HCT116 (cell line): ENCODE data around the gene S100A1. TPM values are rescaled to one million over a fixed set of nuclear protein-coding genes. Genes with fewer than 3 reads are reported as not detected.

Source experiments
- ATAC-seq: fragments of 200-7000 bp; cut with Tn5 transposase; 2 replicates; pipeline ENCODE4 v1.9.1; 2020; ENCODE audit warnings: mild to moderate bottlenecking, moderate library complexity
- BruUV-seq: library from RNA; stranded (reverse); fragments of 400-500 nt; replicated peaks from 2 replicates; lab custom pipeline; 2021; lab: Mats Ljungman, UMichigan
- CTCF ChIA-PET: fragments of 300-600 bp; sonication (Branson Sonifier 250); formaldehyde crosslinking; loops from one replicate; lab custom pipeline; 2021; ENCODE audit warnings: antibody characterized with exemption; lab: Charles Lee
- POLR2A ChIA-PET: fragments of 300-600, 350-600 bp; sonication (Branson Sonifier 250); formaldehyde crosslinking; loops from one replicate; lab custom pipeline; 2021; ENCODE audit warnings: antibody characterized with exemption; lab: Charles Lee
- RAD21 ChIA-PET, 2 experiments: fragments of 300-600 bp; sonication (Branson Sonifier 250); formaldehyde crosslinking; loops; one replicate each; lab custom pipeline; 2023; ENCODE audit warnings: low total read pairs in 2 of 2; ENCODE audit not compliant: uncharacterized antibody in 2 of 2, unreplicated experiment in 2 of 2, low non-redundant PET in 1 of 2; lab: Charles Lee
- DNase-seq: peaks from one replicate; pipeline ENCODE4 v3.0.0-alpha.2; 2010; ENCODE audit warnings: low read depth, low spot score
- H2AFZ ChIP-seq: fragments of 200-600 bp; shearing (Covaris generic), sonication (generic); 2 replicates; pipeline ENCODE4 v1.6.1; 2017; ENCODE audit warnings: low read depth, mixed run types, mixed read lengths, antibody characterized with exemption, low read length; ENCODE audit not compliant: poor library complexity, severe bottlenecking
- H3K27ac ChIP-seq: 2 replicates; pipeline ENCODE4 v1.5.1; 2012; ENCODE audit warnings: low read depth, low read length
- H3K27me3 ChIP-seq: fragments of 200-600 bp; sonication (generic); 2 replicates; pipeline ENCODE4 v1.6.1; 2016; ENCODE audit warnings: mixed run types, low read length, mixed read lengths; ENCODE audit not compliant: insufficient read depth
- H3K36me3 ChIP-seq, 2 experiments: fragments of 200-500 bp in 1 of 2; fragments of 200-600 bp in 1 of 2; sonication (Bioruptor generic) in 1 of 2; sonication (generic) in 1 of 2; 2 replicates each; pipeline versions ENCODE4 v1.5.1 to v1.6.1; 2014 to 2016; ENCODE audit warnings: low read length in 2 of 2, inconsistent platforms in 1 of 2, mixed read lengths in 1 of 2, mixed run types in 1 of 2; ENCODE audit not compliant: insufficient read depth in 2 of 2, control insufficient read depth in 1 of 2
- H3K4me1 ChIP-seq, 2 experiments: fragments of 200-600 bp in 1 of 2; sonication (generic) in 1 of 2; 2 replicates each; pipeline versions ENCODE4 v1.5.1 to v1.6.1; 2012 to 2017; ENCODE audit warnings: low read length in 2 of 2, inconsistent platforms in 1 of 2, mild to moderate bottlenecking in 1 of 2, mixed read lengths in 1 of 2, mixed run types in 1 of 2, moderate library complexity in 1 of 2; ENCODE audit not compliant: insufficient read depth in 2 of 2, control insufficient read depth in 1 of 2
- H3K4me2 ChIP-seq: fragments of 200-600 bp; sonication (generic); 2 replicates; pipeline ENCODE4 v1.6.1; 2017; ENCODE audit warnings: mixed run types, low read length, mixed read lengths
- H3K4me3 ChIP-seq, 2 experiments: fragments of 200-600 bp in 1 of 2; sonication (generic) in 1 of 2; replicated peaks in 1 of 2; 2 replicates each; pipeline ENCODE4 v1.5.1; 2011 to 2016; ENCODE audit warnings: low read length in 2 of 2, control low read depth in 1 of 2, low read depth in 1 of 2, mild to moderate bottlenecking in 1 of 2, mixed read lengths in 1 of 2, mixed run types in 1 of 2
- H3K79me2 ChIP-seq: fragments of 200-600 bp; sonication (generic); 2 replicates; pipeline ENCODE4 v1.6.1; 2017; ENCODE audit warnings: mild to moderate bottlenecking, mixed run types, low read length, moderate library complexity, mixed read lengths; ENCODE audit not compliant: insufficient read depth
- H3K9ac ChIP-seq: fragments of 200-600 bp; sonication (generic); 2 replicates; pipeline ENCODE4 v1.6.1; 2016; ENCODE audit warnings: low read length, mixed read lengths
- H3K9me2 ChIP-seq: fragments of 200-600 bp; sonication (generic), shearing (Covaris generic); 2 replicates; pipeline ENCODE4 v1.6.1; 2017; ENCODE audit warnings: mixed run types, mild to moderate bottlenecking, moderate library complexity; ENCODE audit not compliant: insufficient read depth
- H3K9me3 ChIP-seq, 2 experiments: fragments of 200-500 bp in 1 of 2; fragments of 200-600 bp in 1 of 2; sonication (Bioruptor generic) in 1 of 2; sonication (generic) in 1 of 2; 2 replicates each; pipeline ENCODE4 v1.6.1; 2014 to 2017; ENCODE audit warnings: low read length in 2 of 2, mixed read lengths in 2 of 2, inconsistent platforms in 1 of 2, low read depth in 1 of 2, mild to moderate bottlenecking in 1 of 2, mixed run types in 1 of 2, moderate library complexity in 1 of 2; ENCODE audit not compliant: control insufficient read depth in 1 of 2, insufficient read depth in 1 of 2
- H4K20me1 ChIP-seq: fragments of 200-600 bp; sonication (generic), shearing (Covaris generic); 2 replicates; pipeline ENCODE4 v1.6.1; 2017; ENCODE audit warnings: mixed run types, mild to moderate bottlenecking, moderate library complexity; ENCODE audit not compliant: insufficient read depth
- ATF3 ChIP-seq: IDR thresholded peaks from 2 replicates; pipeline ENCODE4 v1.6.1; 2012
- CBX3 ChIP-seq: IDR thresholded peaks from 2 replicates; pipeline ENCODE4 v1.6.1; 2012; ENCODE audit warnings: low read depth
- CEBPB ChIP-seq: IDR thresholded peaks from 2 replicates; pipeline ENCODE4 v1.6.1; 2012; ENCODE audit warnings: low read depth
- EGR1 ChIP-seq: IDR thresholded peaks from 2 replicates; pipeline ENCODE4 v1.6.1; 2012; ENCODE audit warnings: low read depth
- ELF1 ChIP-seq: IDR thresholded peaks from 2 replicates; pipeline ENCODE4 v1.6.1; 2012; ENCODE audit warnings: low read depth, borderline replicate concordance
- EZH2 ChIP-seq: fragments of 200-600 bp; sonication (generic); IDR thresholded peaks from 2 replicates; pipeline ENCODE4 v1.6.1; 2017; ENCODE audit warnings: antibody characterized with exemption, mixed run types
- EZH2phosphoT487 ChIP-seq: fragments of 200-600 bp; IDR thresholded peaks from 2 replicates; pipeline ENCODE4 v1.6.1; 2018; ENCODE audit warnings: antibody characterized with exemption, borderline replicate concordance
- FOSL1 ChIP-seq: IDR thresholded peaks from 2 replicates; pipeline ENCODE4 v1.6.1; 2012; ENCODE audit warnings: low read depth
- JUND ChIP-seq: IDR thresholded peaks from 2 replicates; pipeline ENCODE4 v1.6.1; 2012
- POLR2A ChIP-seq: IDR thresholded peaks from 2 replicates; pipeline ENCODE4 v1.7.0; 2011; ENCODE audit warnings: borderline replicate concordance; ENCODE audit not compliant: insufficient read depth, insufficient read length; ENCODE audit errors: extremely low read depth
- POLR2AphosphoS5 ChIP-seq: IDR thresholded peaks from 2 replicates; pipeline ENCODE4 v1.6.1; 2011; ENCODE audit warnings: mild to moderate bottlenecking, low read depth, low read length, moderate library complexity
- RAD21 ChIP-seq: IDR thresholded peaks from 2 replicates; pipeline ENCODE4 v1.6.1; 2012; ENCODE audit warnings: low read depth, mild to moderate bottlenecking
- SIN3A ChIP-seq: IDR thresholded peaks from 2 replicates; pipeline ENCODE4 v1.6.1; 2012; ENCODE audit warnings: low read depth
- SP1 ChIP-seq: IDR thresholded peaks from 2 replicates; pipeline ENCODE4 v1.6.1; 2012; ENCODE audit warnings: low read depth
- TCF7L2 ChIP-seq: IDR thresholded peaks from 2 replicates; pipeline ENCODE4 v1.7.0; 2011; ENCODE audit warnings: borderline replicate concordance, inconsistent platforms; ENCODE audit not compliant: insufficient read depth, insufficient read length; ENCODE audit errors: extremely low read depth
- YY1 ChIP-seq: IDR thresholded peaks from 2 replicates; pipeline ENCODE4 v1.6.1; 2011; ENCODE audit warnings: low read length, low read depth, moderate library complexity, mild to moderate bottlenecking; ENCODE audit not compliant: insufficient replicate concordance; ENCODE audit errors: extremely low read depth
- ZFX ChIP-seq: fragments of 450-650 bp; IDR thresholded peaks from 2 replicates; pipeline ENCODE4 v1.6.1; 2017
- ZNF274 ChIP-seq: fragments of 200-500 bp; sonication (Bioruptor generic); IDR thresholded peaks from 2 replicates; pipeline ENCODE4 v1.6.1; 2014; ENCODE audit warnings: mild to moderate bottlenecking, low read depth, low read length, inconsistent platforms
- intact Hi-C: fragments of 100-400 bp; cut with micrococcal nuclease; formaldehyde crosslinking; loops from 2 replicates; pipeline ENCODE4 v1.10.0; 2022
- total RNA-seq: library from RNA; stranded (reverse); gene quantifications from one replicate; pipeline ENCODE4 v1.2.1, GENCODE V29; 2021; ENCODE audit not compliant: unreplicated experiment
- TF ChIP-seq, protein P1 (sequence below): IDR thresholded peaks from 2 replicates; pipeline ENCODE4 v1.6.1; 2012; ENCODE audit warnings: low read depth
- TF ChIP-seq, protein P2 (sequence below): IDR thresholded peaks from 2 replicates; pipeline ENCODE4 v1.6.1; 2011; ENCODE audit warnings: mild to moderate bottlenecking, low read length, moderate library complexity; ENCODE audit not compliant: insufficient replicate concordance; ENCODE audit errors: extremely low read depth
- TF ChIP-seq, protein P3 (sequence below): IDR thresholded peaks from 2 replicates; pipeline ENCODE4 v1.6.1; 2012

Gene S100A1
- total RNA-seq, 1 experiment from 2014 or later: 0.30 TPM

- ATAC-seq (peak; percentile 48), DNase-seq (peak; percentile 56)
- peak within 1 kb of the TSS; percentile 93 for H3K9ac ChIP-seq
- no peaks in the 10 kb centered on the region for H3K36me3 ChIP-seq
- BruUV-seq: no TSS peak
- H3K4me2 ChIP-seq: peak within 1 kb of the TSS; percentile 88
- no peaks in the 10 kb centered on the region for H4K20me1 ChIP-seq
- no peaks in the 10 kb centered on the region for H3K27me3 ChIP-seq
- peaks cover 68% of the 10 kb centered on the region for H3K79me2 ChIP-seq
- H3K4me3 ChIP-seq: peak within 1 kb of the TSS; percentile 88 to 92
- POLR2A ChIA-PET: interaction anchor here (1.0 to 9.1 kb wide), 13 partner anchors 9 to 378 kb away, joined by 3 to 172 read pairs (median 8); partner anchors contain the start of genes CHTOP, CREB3L4, RPS27 and S100A1
- H3K4me1 ChIP-seq: peaks cover 71 to 94% of the 10 kb centered on the region in 2 experiments
- RAD21 ChIA-PET: interaction anchor here in 1 of 2 experiments (0.6 to 1.4 kb wide), 3 partner anchors 14 to 40 kb away, joined by 3 to 5 read pairs (median 3); partner anchors contain the start of gene S100A13
- intact Hi-C loops: loop anchor here (5.0 kb wide), 1 partner anchor 81 kb away; no protein-coding TSS in a partner anchor
- no peak within 1 kb of the TSS for H2AFZ ChIP-seq
- no peaks in the 10 kb centered on the region for H3K9me2 ChIP-seq
- no peaks in the 10 kb centered on the region for H3K9me3 ChIP-seq
- H3K27ac ChIP-seq: peak within 1 kb of the TSS; percentile 72
- CTCF ChIA-PET: interaction anchor here (0.6 to 7.7 kb wide), 6 partner anchors 14 to 102 kb away, joined by 3 to 76 read pairs (median 4); partner anchors contain the start of genes CHTOP, ILF2, S100A1 and S100A13
- TF ChIP-seq YY1 (peak; percentile 15), EZH2 (no peak), EZH2phosphoT487 (no peak), ZFX (peak; percentile 59; the same call in 1 of the 2 replicates), CEBPB (no peak), POLR2A (no peak), SP1 (no peak), ZNF274 (no peak), FOSL1 (no peak), JUND (no peak), EGR1 (no peak), RAD21 (no peak), CBX3 (no peak), TCF7L2 (no peak), POLR2AphosphoS5 (peak; percentile 94), ELF1 (no peak), ATF3 (no peak), SIN3A (no peak)
- TF ChIP-seq, protein P1, sequence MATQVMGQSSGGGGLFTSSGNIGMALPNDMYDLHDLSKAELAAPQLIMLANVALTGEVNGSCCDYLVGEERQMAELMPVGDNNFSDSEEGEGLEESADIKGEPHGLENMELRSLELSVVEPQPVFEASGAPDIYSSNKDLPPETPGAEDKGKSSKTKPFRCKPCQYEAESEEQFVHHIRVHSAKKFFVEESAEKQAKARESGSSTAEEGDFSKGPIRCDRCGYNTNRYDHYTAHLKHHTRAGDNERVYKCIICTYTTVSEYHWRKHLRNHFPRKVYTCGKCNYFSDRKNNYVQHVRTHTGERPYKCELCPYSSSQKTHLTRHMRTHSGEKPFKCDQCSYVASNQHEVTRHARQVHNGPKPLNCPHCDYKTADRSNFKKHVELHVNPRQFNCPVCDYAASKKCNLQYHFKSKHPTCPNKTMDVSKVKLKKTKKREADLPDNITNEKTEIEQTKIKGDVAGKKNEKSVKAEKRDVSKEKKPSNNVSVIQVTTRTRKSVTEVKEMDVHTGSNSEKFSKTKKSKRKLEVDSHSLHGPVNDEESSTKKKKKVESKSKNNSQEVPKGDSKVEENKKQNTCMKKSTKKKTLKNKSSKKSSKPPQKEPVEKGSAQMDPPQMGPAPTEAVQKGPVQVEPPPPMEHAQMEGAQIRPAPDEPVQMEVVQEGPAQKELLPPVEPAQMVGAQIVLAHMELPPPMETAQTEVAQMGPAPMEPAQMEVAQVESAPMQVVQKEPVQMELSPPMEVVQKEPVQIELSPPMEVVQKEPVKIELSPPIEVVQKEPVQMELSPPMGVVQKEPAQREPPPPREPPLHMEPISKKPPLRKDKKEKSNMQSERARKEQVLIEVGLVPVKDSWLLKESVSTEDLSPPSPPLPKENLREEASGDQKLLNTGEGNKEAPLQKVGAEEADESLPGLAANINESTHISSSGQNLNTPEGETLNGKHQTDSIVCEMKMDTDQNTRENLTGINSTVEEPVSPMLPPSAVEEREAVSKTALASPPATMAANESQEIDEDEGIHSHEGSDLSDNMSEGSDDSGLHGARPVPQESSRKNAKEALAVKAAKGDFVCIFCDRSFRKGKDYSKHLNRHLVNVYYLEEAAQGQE: no peak
- TF ChIP-seq, protein P2, sequence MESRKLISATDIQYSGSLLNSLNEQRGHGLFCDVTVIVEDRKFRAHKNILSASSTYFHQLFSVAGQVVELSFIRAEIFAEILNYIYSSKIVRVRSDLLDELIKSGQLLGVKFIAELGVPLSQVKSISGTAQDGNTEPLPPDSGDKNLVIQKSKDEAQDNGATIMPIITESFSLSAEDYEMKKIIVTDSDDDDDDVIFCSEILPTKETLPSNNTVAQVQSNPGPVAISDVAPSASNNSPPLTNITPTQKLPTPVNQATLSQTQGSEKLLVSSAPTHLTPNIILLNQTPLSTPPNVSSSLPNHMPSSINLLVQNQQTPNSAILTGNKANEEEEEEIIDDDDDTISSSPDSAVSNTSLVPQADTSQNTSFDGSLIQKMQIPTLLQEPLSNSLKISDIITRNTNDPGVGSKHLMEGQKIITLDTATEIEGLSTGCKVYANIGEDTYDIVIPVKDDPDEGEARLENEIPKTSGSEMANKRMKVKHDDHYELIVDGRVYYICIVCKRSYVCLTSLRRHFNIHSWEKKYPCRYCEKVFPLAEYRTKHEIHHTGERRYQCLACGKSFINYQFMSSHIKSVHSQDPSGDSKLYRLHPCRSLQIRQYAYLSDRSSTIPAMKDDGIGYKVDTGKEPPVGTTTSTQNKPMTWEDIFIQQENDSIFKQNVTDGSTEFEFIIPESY: no peak
- TF ChIP-seq, protein P3, sequence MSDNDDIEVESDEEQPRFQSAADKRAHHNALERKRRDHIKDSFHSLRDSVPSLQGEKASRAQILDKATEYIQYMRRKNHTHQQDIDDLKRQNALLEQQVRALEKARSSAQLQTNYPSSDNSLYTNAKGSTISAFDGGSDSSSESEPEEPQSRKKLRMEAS: no peak
These were observed 15.4 kb upstream of the S100A1 start, which contains the start of gene S100A16 for GRCh38 chr1:153612755-153613331. S100A16 (minus strand) TSS chr1:153613137; CDS start chr1:153608151, 4,986 bp downstream.
